22Rv1 (cell line): Measurements from ENCODE around the gene RRP8.

Experiments used
- CTCF ChIP-seq: fragments of 450-650 bp; IDR thresholded peaks from 2 replicates; pipeline ENCODE4 v1.5.1; 2017; ENCODE audit warnings: mild to moderate bottlenecking
- ZFX ChIP-seq: fragments of 450-650 bp; IDR thresholded peaks from 2 replicates; pipeline ENCODE4 v1.6.1; 2017; ENCODE audit warnings: antibody characterized with exemption, borderline replicate concordance

- TF ChIP-seq CTCF (no peak), ZFX (no peak)
Observed at GRCh38 chr11:6603287-6604080, at the start of gene RRP8, which contains the start of gene ILK.
